K562 (cell line): ENCODE measurements around the gene PEX10. TPM values are rescaled to one million over a fixed set of nuclear protein-coding genes. Genes with fewer than 3 reads are reported as not detected.

Source experiments
- ATAC-seq: fragments of 200-7000 bp; cut with Tn5 transposase; 3 replicates; pipeline ENCODE4 v1.9.1; 2020; ENCODE audit warnings: moderate library complexity
- BruUV-seq: library from RNA; stranded (reverse); fragments of 400-500 nt; replicated peaks from 2 replicates; lab custom pipeline; 2021; lab: Mats Ljungman, UMichigan
- CTCF ChIA-PET: fragments of 300-600 bp; formaldehyde crosslinking; extraction: SDS; loops from one replicate; lab custom pipeline; 2021; ENCODE audit warnings: low intra/inter-chr PET ratio; lab: Yijun Ruan, JAX
- POLR2A ChIA-PET: fragments of 300-600, 350-650 bp; sonication (Branson Sonifier 250); formaldehyde crosslinking; extraction: SDS; loops from one replicate; lab custom pipeline; 2021; ENCODE audit warnings: antibody characterized with exemption, inconsistent platforms; lab: Yijun Ruan, JAX
- DNase-seq, 4 experiments: peaks; one replicate each; pipeline versions ENCODE4 v3.0.0 to v3.0.0-alpha.2; 2011 to 2018; ENCODE audit warnings: low spot score in 3 of 4, mixed read lengths in 3 of 4; ENCODE audit errors: extremely low read depth in 1 of 4
- FAIRE-seq: peaks from 2 replicates; lab custom pipeline; 2011; peaks lifted over from hg19 to GRCh38; lab: Jason Lieb, UNC
- H2AFZ ChIP-seq: 2 replicates; pipeline ENCODE4 v1.6.0; 2011; ENCODE audit warnings: low read depth, low read length, control low read depth, inconsistent platforms
- H3K27ac ChIP-seq: fragments of 200-600 bp; 3 replicates; pipeline ENCODE4 v1.8.0; 2011; ENCODE audit warnings: low read depth, mild to moderate bottlenecking, control low read depth, inconsistent platforms, low read length, moderate library complexity, mixed read lengths; ENCODE audit errors: extremely low read depth
- H3K27me3 ChIP-seq, 2 experiments: fragments of 300-600 bp in 1 of 2; 2 replicates in 1 of 2; 3 replicates in 1 of 2; pipeline versions ENCODE4 v1.6.0 to v1.8.0; 2011; ENCODE audit warnings: inconsistent platforms in 2 of 2, low read length in 2 of 2, mild to moderate bottlenecking in 1 of 2, mixed read lengths in 1 of 2, moderate library complexity in 1 of 2; ENCODE audit not compliant: control insufficient read depth in 2 of 2, insufficient read depth in 2 of 2
- H3K36me3 ChIP-seq: fragments of 300-600 bp; 3 replicates; pipeline ENCODE4 v1.8.0; 2011; ENCODE audit warnings: mild to moderate bottlenecking, low read length, inconsistent platforms; ENCODE audit not compliant: control insufficient read depth, insufficient read depth
- H3K4me1 ChIP-seq, 2 experiments: fragments of 200-600 bp in 1 of 2; replicated peaks in 1 of 2; 2 replicates in 1 of 2; 3 replicates in 1 of 2; pipeline versions ENCODE4 v1.5.1 to v1.8.0; 2011; ENCODE audit warnings: inconsistent platforms in 2 of 2, low read length in 2 of 2, mild to moderate bottlenecking in 1 of 2, mixed read lengths in 1 of 2, moderate library complexity in 1 of 2; ENCODE audit not compliant: control insufficient read depth in 2 of 2, insufficient read depth in 2 of 2
- H3K4me2 ChIP-seq: 2 replicates; pipeline ENCODE4 v1.6.1; 2011; ENCODE audit warnings: low read length, control low read depth, inconsistent platforms, mixed read lengths; ENCODE audit not compliant: insufficient read depth
- H3K4me3 ChIP-seq: fragments of 200-600 bp; sonication (generic), shearing (Covaris generic); 2 replicates; pipeline ENCODE4 v1.5.1; 2016; ENCODE audit warnings: control low read depth, inconsistent platforms
- H3K79me2 ChIP-seq: fragments of 200-600 bp; 3 replicates; pipeline ENCODE4 v1.8.0; 2011; ENCODE audit warnings: low read length, inconsistent platforms; ENCODE audit not compliant: control insufficient read depth, insufficient read depth
- H3K9ac ChIP-seq, 2 experiments: 2 replicates each; pipeline versions ENCODE4 v1.6.0 to v1.6.1; 2011; ENCODE audit warnings: low read depth in 2 of 2, low read length in 2 of 2, control low read depth in 1 of 2, inconsistent platforms in 1 of 2, mild to moderate bottlenecking in 1 of 2, mixed read lengths in 1 of 2; ENCODE audit not compliant: insufficient read depth in 1 of 2
- H3K9me1 ChIP-seq: one replicate; pipeline ENCODE4 v1.6.0; 2011; ENCODE audit warnings: inconsistent platforms, mild to moderate bottlenecking, low read length, moderate library complexity; ENCODE audit not compliant: control insufficient read depth, insufficient read depth
- H3K9me3 ChIP-seq: replicated peaks from 2 replicates; pipeline ENCODE4 v1.5.1; 2011; ENCODE audit warnings: low read depth, low read length, inconsistent platforms; ENCODE audit not compliant: control insufficient read depth, insufficient read depth
- H4K20me1 ChIP-seq: replicated peaks from 2 replicates; pipeline ENCODE4 v1.6.1; 2011; ENCODE audit warnings: low read length, inconsistent platforms, mixed read lengths; ENCODE audit not compliant: control insufficient read depth, insufficient read depth
- EP400 ChIP-seq: fragments of 450-650 bp; IDR thresholded peaks from 2 replicates; pipeline ENCODE4 v1.6.1; 2017; ENCODE audit warnings: antibody characterized with exemption, mild to moderate bottlenecking, moderate library complexity
- FOXJ3 ChIP-seq: sonication (generic); formaldehyde crosslinking; IDR thresholded peaks from 2 replicates; pipeline ENCODE4 v1.4.0; 2020; ENCODE audit warnings: mild to moderate bottlenecking, missing genetic modification reagents
- MEF2A ChIP-seq: IDR thresholded peaks from 2 replicates; pipeline ENCODE4 v1.6.1; 2011; ENCODE audit warnings: low read depth, mild to moderate bottlenecking, low read length, moderate library complexity; ENCODE audit not compliant: control insufficient read depth
- NFE2L1 ChIP-seq: fragments of 450-650 bp; IDR thresholded peaks from 2 replicates; pipeline ENCODE4 v1.6.1; 2016; ENCODE audit warnings: missing genetic modification characterization, low read depth, mild to moderate bottlenecking, missing compliant biosample characterization, moderate library complexity, borderline replicate concordance
- PHF21A ChIP-seq: fragments of 450-650 bp; IDR thresholded peaks from 2 replicates; pipeline ENCODE4 v1.6.1; 2017; ENCODE audit warnings: low read depth, borderline replicate concordance
- TAF1 ChIP-seq: IDR thresholded peaks from 2 replicates; pipeline ENCODE4 v1.6.1; 2011; ENCODE audit warnings: mild to moderate bottlenecking, low read length, moderate library complexity; ENCODE audit not compliant: insufficient read depth, control insufficient read depth, severe bottlenecking; ENCODE audit errors: extremely low read depth
- XRCC3 ChIP-seq: fragments of 450-650 bp; IDR thresholded peaks from 2 replicates; pipeline ENCODE4 v1.6.1; 2017; ENCODE audit warnings: mild to moderate bottlenecking, moderate library complexity
- ZKSCAN1 ChIP-seq: fragments of 150-350 bp; IDR thresholded peaks from 2 replicates; pipeline ENCODE4 v1.6.1; 2016; ENCODE audit warnings: low read depth, low read length
- ZNF318 ChIP-seq, 2 experiments: fragments of 450-650 bp; IDR thresholded peaks; 2 replicates each; pipeline ENCODE4 v1.6.1; 2016; ENCODE audit warnings: mild to moderate bottlenecking in 2 of 2, borderline replicate concordance in 1 of 2, low read depth in 1 of 2, moderate library complexity in 1 of 2
- WGBS: fragments of 100-300 bp; shearing (Covaris generic); methylation state at CpG from one replicate; pipeline ENCODE4 v1.1.6; 2016; ENCODE audit warnings: low coverage, mixed read lengths; ENCODE audit not compliant: insufficient coverage; ENCODE audit errors: missing lambda C conversion rate; 5-methylcytosine and 5-hydroxymethylcytosine counted together
- in situ Hi-C: fragments of 300-500 bp; cut with MboI; formaldehyde crosslinking; loops from 4 replicates; pipeline ENCODE4 v1.15.0; 2018; ENCODE audit warnings: inconsistent platforms, mixed read lengths
- intact Hi-C: fragments of 100-400 bp; cut with micrococcal nuclease; formaldehyde crosslinking; loops from 2 replicates; pipeline ENCODE4 v1.14.2; 2022
- polyA plus RNA-seq, 8 experiments: library from polyadenylated mRNA; depleted of rRNA in 4 of 8; stranded (reverse) in 5 of 8; unstranded in 3 of 8; fragments of >200 nt; fragmentation: Nextera tagmentation in 2 of 8; fragmentation: Illumina TruSeq in 1 of 8; extraction: Ambion mirVana in 2 of 8; extraction: Trizol in 1 of 8; gene quantifications; 2 replicates each; pipeline versions ENCODE4 v1.2.1 to v1.2.3, GENCODE V29; 2011 to 2014; ENCODE audit warnings: inconsistent platforms in 1 of 8, missing spikeins in 1 of 8
- total RNA-seq, 7 experiments: library from RNA; depleted of rRNA in 6 of 7; stranded (reverse); fragments of >200 nt in 6 of 7; fragmentation: Illumina TruSeq in 2 of 7; extraction: Trizol in 2 of 7; gene quantifications; 2 replicates each; pipeline versions ENCODE4 v1.2.1 to v1.2.3, GENCODE V29; 2011 to 2021; ENCODE audit warnings: low replicate concordance in 1 of 7
- TF ChIP-seq, protein P1 (sequence below): sonication (generic); formaldehyde crosslinking; IDR thresholded peaks from 2 replicates; pipeline ENCODE4 v1.8.1; 2023; ENCODE audit warnings: mild to moderate bottlenecking, missing genetic modification reagents

The PEX10 gene
- total and polyA plus RNA-seq, 9 of the 15 experiments (the other 6 are each of a cell fraction or from before 2014, with no cell fraction given), result 0.03 to 26.2 (median 8.7) TPM

DNA sequence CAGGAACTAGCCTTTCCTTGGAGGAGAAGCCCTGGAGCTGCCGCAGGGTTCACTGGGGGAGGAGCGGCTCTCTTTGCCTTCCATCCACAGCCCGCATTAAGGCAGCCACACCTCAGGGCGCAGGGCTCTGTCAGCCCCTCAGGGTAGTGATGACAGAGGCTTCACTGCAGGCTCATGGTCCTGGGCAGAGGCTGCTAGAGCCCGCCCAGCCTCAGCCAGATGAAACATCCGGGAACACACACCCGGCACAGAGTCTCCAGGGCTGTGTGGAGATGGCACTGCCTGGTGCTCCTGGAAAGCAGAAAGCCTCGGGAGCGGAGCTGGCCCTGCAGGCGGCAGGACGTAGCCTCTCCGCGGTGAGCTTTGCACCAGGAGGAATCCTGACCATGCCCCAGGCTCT, 29.4 kb upstream of the PEX10 start:
- no peak for ATAC-seq
- Histone ChIP-seq H3K9me1 (no peaks in the 10 kb centered on the region), H3K4me3 (no peak overlapping the region), H3K27ac (no peak overlapping the region), H3K9ac (no peak overlapping the region), H3K27me3 (peaks cover 24 to 82% of the 10 kb centered on the region in 2 experiments), H2AFZ (no peak overlapping the region), H3K9me3 (no peaks in the 10 kb centered on the region), H3K36me3 (no peaks in the 10 kb centered on the region), H4K20me1 (peaks cover 6% of the 10 kb centered on the region; the same call in 1 of the 2 replicates), H3K4me2 (no peak overlapping the region), H3K4me1 (peaks cover 0 to 36% of the 10 kb centered on the region in 2 experiments; a peak in 1 of 5 replicates), H3K79me2 (no peaks in the 10 kb centered on the region)
- FAIRE-seq, result no peak
- intact Hi-C loops (no loop called here), in situ Hi-C loops (no loop called here)
- POLR2A ChIA-PET, result interaction anchor here (1.5 to 1.6 kb wide), 2 partner anchors 8 to 252 kb away, joined by 4 to 5 read pairs; no protein-coding TSS in a partner anchor
- BruUV-seq, result no TSS peak
- WGBS, result 1% methylated on average over 13 of the region's 13 CpGs
- no peak for DNase-seq
- CTCF ChIA-PET, result no interaction called here
- TF ChIP-seq MEF2A (no peak), PHF21A (no peak), NFE2L1 (tag) (no peak), TAF1 (no peak), EP400 (no peak), XRCC3 (no peak), FOXJ3 (CRISPR knock-in tag) (no peak), ZNF318 (IDR thresholded peaks at IDR 0.05; ENCODE audit: borderline replicate concordance in 1 of 2, low read depth in 1 of 2) (no peak), ZKSCAN1 (no peak)
- TF ChIP-seq, protein P1, sequence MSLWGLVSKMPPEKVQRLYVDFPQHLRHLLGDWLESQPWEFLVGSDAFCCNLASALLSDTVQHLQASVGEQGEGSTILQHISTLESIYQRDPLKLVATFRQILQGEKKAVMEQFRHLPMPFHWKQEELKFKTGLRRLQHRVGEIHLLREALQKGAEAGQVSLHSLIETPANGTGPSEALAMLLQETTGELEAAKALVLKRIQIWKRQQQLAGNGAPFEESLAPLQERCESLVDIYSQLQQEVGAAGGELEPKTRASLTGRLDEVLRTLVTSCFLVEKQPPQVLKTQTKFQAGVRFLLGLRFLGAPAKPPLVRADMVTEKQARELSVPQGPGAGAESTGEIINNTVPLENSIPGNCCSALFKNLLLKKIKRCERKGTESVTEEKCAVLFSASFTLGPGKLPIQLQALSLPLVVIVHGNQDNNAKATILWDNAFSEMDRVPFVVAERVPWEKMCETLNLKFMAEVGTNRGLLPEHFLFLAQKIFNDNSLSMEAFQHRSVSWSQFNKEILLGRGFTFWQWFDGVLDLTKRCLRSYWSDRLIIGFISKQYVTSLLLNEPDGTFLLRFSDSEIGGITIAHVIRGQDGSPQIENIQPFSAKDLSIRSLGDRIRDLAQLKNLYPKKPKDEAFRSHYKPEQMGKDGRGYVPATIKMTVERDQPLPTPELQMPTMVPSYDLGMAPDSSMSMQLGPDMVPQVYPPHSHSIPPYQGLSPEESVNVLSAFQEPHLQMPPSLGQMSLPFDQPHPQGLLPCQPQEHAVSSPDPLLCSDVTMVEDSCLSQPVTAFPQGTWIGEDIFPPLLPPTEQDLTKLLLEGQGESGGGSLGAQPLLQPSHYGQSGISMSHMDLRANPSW (CRISPR knock-in tag), result no peak
